Glutamatergic neuron (in vitro differentiated cells): ENCODE results near the gene OSBPL2. TPM values are rescaled to one million over a fixed set of nuclear protein-coding genes. Genes with fewer than 3 reads are reported as not detected.

Source experiments
- DNase-seq: peaks from one replicate; pipeline ENCODE4 v3.0.0; 2022
- H3K27ac Mint-ChIP-seq: one replicate; pipeline ENCODE4 v1.8.0; 2020; ENCODE audit warnings: mild to moderate bottlenecking, mixed read lengths, inconsistent platforms; ENCODE audit not compliant: unreplicated experiment
- H3K27me3 Mint-ChIP-seq: one replicate; pipeline ENCODE4 v1.8.0; 2020; ENCODE audit warnings: mild to moderate bottlenecking, moderate library complexity, mixed read lengths, inconsistent platforms; ENCODE audit not compliant: unreplicated experiment
- H3K36me3 Mint-ChIP-seq: one replicate; pipeline ENCODE4 v1.8.0; 2020; ENCODE audit warnings: mild to moderate bottlenecking, mixed read lengths, inconsistent platforms; ENCODE audit not compliant: unreplicated experiment
- H3K4me1 Mint-ChIP-seq: one replicate; pipeline ENCODE4 v1.8.0; 2020; ENCODE audit warnings: mild to moderate bottlenecking, low read depth, mixed read lengths, inconsistent platforms; ENCODE audit not compliant: unreplicated experiment
- H3K4me3 Mint-ChIP-seq: one replicate; pipeline ENCODE4 v1.8.0; 2020; ENCODE audit warnings: mild to moderate bottlenecking, mixed read lengths, inconsistent platforms; ENCODE audit not compliant: unreplicated experiment
- H3K9me3 Mint-ChIP-seq: one replicate; pipeline ENCODE4 v1.8.0; 2020; ENCODE audit warnings: mild to moderate bottlenecking, moderate library complexity, mixed read lengths, inconsistent platforms; ENCODE audit not compliant: unreplicated experiment
- long read RNA-seq: library from polyadenylated mRNA; unstranded; transcript quantifications from one replicate; pipeline ENCODE4 v2.0.0, GENCODE V29; 2020; ENCODE audit not compliant: unreplicated experiment
- total RNA-seq: library from RNA; stranded (reverse); fragmentation: NEBNext Ultra II Directional; extraction: Animal tissue kit (Norgen Biotek cat#: 25700); gene quantifications from one replicate; pipeline ENCODE4 v1.2.1, GENCODE V29; 2021; ENCODE audit not compliant: unreplicated experiment
- TF ChIP-seq, protein P1 (sequence below): fragments of 200-600 bp; sonication (generic); IDR thresholded peaks from one replicate; pipeline ENCODE4 v1.5.0; 2021; ENCODE audit not compliant: partially characterized antibody, unreplicated experiment

Gene OSBPL2
- 42.6 TPM for total RNA-seq
- long read RNA-seq, full-length matches to known transcripts, result 3 of 5 reads
- long read RNA-seq, partial matches to known transcripts, result 1 of 5 reads
- long read RNA-seq, other reads (novel, unspliced or antisense), result 1 of 5 reads

DNA sequence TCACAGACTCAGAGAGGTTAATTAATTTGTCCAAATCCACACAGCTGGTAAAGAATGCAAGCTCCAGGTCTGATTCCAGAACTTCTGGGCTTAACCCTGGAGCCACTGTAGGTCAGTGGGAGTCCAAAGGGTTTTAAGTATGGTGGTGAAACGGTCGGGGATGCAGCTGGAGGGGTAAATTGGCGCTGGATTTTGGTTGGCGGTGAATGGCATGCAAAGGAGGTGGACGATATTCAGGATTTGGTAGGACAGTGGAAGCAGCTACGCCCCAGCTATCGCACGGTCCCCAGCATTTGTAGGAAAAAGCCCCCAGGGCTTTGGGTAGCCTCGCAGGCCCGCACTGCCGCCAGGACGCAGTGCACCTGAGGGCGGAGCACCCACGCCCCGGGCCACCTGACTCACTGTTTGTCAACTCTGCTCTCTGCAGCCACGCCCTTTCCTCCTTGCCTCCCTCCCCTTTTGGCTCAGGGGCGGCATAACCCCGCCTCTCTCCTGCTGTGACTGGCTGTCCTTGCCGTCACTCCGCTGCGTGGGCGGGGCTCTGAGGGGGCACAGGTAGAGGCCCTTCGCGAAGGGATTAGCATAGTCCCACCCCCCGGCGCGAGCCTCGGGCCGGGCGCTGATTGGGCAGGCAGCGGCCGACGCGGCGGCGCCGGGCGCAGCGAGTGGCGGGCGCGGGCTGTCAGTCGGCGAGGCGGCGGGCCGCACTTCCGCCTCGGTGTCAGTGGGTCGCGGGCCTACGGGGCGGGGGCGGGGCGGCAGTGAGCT is at the start of gene OSBPL2:
TSS of gene OSBPL2 (plus strand) at position 721 of the 768 bp plus-strand sequence. CDS start 17,664 bp downstream, outside the sequence.
- Mint-ChIP-seq H3K9me3 (no peaks in the 10 kb centered on the region), H3K4me1 (peaks cover 3% of the 10 kb centered on the region), H3K36me3 (no peaks in the 10 kb centered on the region), H3K4me3 (peak within 1 kb of the TSS; percentile 87), H3K27me3 (peaks cover 8% of the 10 kb centered on the region), H3K27ac (peak within 1 kb of the TSS; percentile 22)
- TF ChIP-seq, protein P1, sequence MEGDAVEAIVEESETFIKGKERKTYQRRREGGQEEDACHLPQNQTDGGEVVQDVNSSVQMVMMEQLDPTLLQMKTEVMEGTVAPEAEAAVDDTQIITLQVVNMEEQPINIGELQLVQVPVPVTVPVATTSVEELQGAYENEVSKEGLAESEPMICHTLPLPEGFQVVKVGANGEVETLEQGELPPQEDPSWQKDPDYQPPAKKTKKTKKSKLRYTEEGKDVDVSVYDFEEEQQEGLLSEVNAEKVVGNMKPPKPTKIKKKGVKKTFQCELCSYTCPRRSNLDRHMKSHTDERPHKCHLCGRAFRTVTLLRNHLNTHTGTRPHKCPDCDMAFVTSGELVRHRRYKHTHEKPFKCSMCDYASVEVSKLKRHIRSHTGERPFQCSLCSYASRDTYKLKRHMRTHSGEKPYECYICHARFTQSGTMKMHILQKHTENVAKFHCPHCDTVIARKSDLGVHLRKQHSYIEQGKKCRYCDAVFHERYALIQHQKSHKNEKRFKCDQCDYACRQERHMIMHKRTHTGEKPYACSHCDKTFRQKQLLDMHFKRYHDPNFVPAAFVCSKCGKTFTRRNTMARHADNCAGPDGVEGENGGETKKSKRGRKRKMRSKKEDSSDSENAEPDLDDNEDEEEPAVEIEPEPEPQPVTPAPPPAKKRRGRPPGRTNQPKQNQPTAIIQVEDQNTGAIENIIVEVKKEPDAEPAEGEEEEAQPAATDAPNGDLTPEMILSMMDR, result no peak
- DNase-seq, result peak; percentile 100

DNA sequence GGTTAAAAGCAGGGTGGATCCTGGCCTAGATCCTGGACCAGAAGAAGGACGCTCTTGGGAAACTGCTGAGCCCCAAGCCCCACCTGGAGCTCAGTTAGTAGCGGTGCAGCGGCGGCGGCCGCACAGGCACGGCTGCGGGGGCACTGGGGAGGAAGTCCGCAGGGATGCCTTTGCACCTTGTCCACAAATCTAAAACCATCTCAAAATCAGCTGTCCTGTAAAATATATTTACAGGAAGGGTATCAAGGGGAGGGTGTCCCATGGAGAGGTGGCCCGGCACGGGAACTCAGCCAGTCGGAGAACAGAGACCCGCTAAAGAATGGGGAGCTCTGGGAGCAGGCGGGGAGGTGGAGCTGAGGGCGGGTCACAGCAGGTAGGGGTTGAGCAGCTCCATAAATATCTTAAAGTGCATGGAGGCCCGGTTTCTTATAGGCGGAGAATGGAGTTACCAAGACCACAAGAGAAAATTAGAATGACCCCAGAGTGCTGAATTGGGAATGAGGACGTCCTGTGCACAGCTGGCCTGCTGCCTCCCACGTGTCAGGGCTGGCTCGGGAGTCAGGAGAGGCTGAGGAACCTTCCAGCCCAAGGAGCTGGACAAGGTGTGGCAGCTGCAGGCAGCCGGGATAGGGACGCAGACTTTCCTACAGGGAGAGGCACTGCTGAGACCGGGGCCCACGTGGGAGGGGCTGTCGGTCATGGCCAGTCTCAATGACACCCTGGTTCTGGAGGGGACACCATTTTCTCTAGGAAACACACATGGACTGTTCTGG is 47.5 kb upstream of the OSBPL2 start:
- peaks cover 8% of the 10 kb centered on the region for H3K4me1 Mint-ChIP-seq
- H3K27me3 Mint-ChIP-seq, result no peaks in the 10 kb centered on the region
- no peaks in the 10 kb centered on the region for H3K9me3 Mint-ChIP-seq
- no peak overlapping the region for H3K4me3 Mint-ChIP-seq
- TF ChIP-seq, protein P1, result no peak
- DNase-seq, result no peak
- no peaks in the 10 kb centered on the region for H3K36me3 Mint-ChIP-seq
- no peak overlapping the region for H3K27ac Mint-ChIP-seq

DNA sequence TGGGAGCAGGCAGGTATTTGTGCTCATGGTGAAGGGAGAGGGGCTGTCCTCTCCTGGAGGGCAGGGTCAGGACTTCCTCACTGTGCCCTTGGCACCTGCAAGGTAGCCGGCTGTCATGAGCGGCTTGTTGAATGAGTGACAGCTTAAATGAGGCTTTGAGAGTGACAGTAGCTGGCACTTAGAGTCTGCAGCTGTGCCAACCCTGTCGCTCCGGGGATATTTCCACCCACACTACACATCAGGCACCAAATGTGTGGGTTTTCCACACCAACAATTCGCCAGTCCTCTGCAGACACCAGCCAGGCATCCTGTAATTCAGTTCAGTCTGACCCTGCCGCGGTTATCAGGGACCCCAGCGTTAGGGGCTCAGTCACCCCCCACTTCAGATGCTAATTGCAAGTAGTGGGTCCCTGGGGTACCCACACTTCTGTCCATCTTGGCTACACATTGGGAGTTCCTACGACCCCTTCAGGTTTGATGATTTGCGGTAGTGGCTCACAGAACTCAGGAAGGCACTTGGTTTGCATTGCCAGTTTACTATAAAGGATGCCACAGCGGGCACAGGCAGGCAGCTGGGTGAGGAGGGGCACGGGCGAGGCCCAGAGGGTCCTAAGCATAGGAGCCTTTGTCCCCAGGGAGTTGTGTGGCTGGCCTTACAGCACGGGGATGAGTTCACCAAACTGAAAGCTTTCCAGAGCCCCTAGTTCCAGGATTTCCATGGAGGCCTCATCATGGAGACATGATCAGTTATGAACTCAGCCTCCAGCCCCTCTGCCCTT is 46.4 kb upstream of the OSBPL2 start:
- H3K27ac Mint-ChIP-seq, result no peak overlapping the region
- TF ChIP-seq, protein P1, result no peak
- no peaks in the 10 kb centered on the region for H3K36me3 Mint-ChIP-seq
- H3K27me3 Mint-ChIP-seq, result no peaks in the 10 kb centered on the region
- no peak overlapping the region for H3K4me3 Mint-ChIP-seq
- peaks cover 6% of the 10 kb centered on the region for H3K4me1 Mint-ChIP-seq
- peak; percentile 6 for DNase-seq
- no peaks in the 10 kb centered on the region for H3K9me3 Mint-ChIP-seq

DNA sequence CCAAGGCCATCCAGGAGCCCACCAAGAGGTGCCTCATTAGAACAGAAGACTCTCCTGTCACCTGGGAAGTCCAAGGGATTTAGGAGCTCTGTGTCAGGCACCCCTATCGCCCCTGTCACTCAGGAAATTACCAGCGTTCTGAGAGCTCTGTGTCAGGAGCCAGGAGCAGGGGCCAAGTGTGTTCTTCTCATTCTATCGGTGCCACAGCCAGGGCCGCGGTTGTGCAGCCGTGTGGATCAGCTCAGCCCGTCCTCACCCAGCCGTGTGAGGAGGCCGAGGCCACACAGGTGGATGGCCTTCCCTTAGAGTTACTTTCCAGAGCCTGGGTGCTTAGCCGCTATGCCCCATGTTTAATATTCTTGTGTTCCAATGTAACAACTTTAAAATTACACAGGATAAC is 45.7 kb upstream of the OSBPL2 start:
- no peak overlapping the region for H3K4me3 Mint-ChIP-seq
- TF ChIP-seq, protein P1, result no peak
- no peaks in the 10 kb centered on the region for H3K27me3 Mint-ChIP-seq
- H3K9me3 Mint-ChIP-seq, result no peaks in the 10 kb centered on the region
- H3K27ac Mint-ChIP-seq, result no peak overlapping the region
- DNase-seq, result peak; percentile 5
- no peaks in the 10 kb centered on the region for H3K36me3 Mint-ChIP-seq
- H3K4me1 Mint-ChIP-seq, result peaks cover 6% of the 10 kb centered on the region
